Mononuclear cell (primary cell): Measurements from ENCODE around the gene ITK. TPM values are rescaled to one million over a fixed set of nuclear protein-coding genes. Genes with fewer than 3 reads are reported as not detected.

Experiments
- H3K27me3 ChIP-seq: 2 replicates; pipeline ENCODE4 v1.6.0; 2011; ENCODE audit warnings: low read length, control low read depth; ENCODE audit not compliant: insufficient read depth
- H3K4me1 ChIP-seq: 2 replicates; pipeline ENCODE4 v1.5.1; 2011; ENCODE audit warnings: mild to moderate bottlenecking, low read length, control low read depth; ENCODE audit not compliant: insufficient read depth
- H3K4me3 ChIP-seq: 2 replicates; pipeline ENCODE4 v1.5.1; 2011; ENCODE audit warnings: mild to moderate bottlenecking, low read length, moderate library complexity
- H3K9me3 ChIP-seq: 2 replicates; pipeline ENCODE4 v1.5.1; 2011; ENCODE audit warnings: low read depth, mild to moderate bottlenecking, control low read depth, low read length
- total RNA-seq: library from RNA; depleted of rRNA; stranded (reverse); fragments of >200 nt; gene quantifications from one replicate; pipeline ENCODE4 v1.2.3, GENCODE V29; 2012

Gene ITK
- 209 TPM for total RNA-seq

- peaks cover 15% of the 10 kb centered on the region for H3K4me1 ChIP-seq
- H3K27me3 ChIP-seq = no peaks in the 10 kb centered on the region
- H3K4me3 ChIP-seq = peak within 1 kb of the TSS; percentile 58
Measured at GRCh38 chr5:157180374-157181264, at the start of gene ITK. Gene ITK (plus strand): TSS chr5:157180840. CDS start chr5:157180978, 138 bp downstream.

GRCh38 chr5:157130925-157131324 is 49.7 kb upstream of the ITK start:
- Histone ChIP-seq H3K9me3 (no peaks in the 10 kb centered on the region), H3K4me1 (peaks cover 13% of the 10 kb centered on the region), H3K4me3 (no peak overlapping the region), H3K27me3 (no peaks in the 10 kb centered on the region)

More at GRCh38 chr5:157180374-157181264, at the start of gene ITK:
- H3K9me3 ChIP-seq = no peaks in the 10 kb centered on the region

GRCh38 chr5:157132281-157132612 is 48.4 kb upstream of the ITK start:
- Histone ChIP-seq H3K4me1 (peaks cover 13% of the 10 kb centered on the region), H3K27me3 (no peaks in the 10 kb centered on the region), H3K4me3 (no peak overlapping the region), H3K9me3 (no peaks in the 10 kb centered on the region)

GRCh38 chr5:157137691-157138090 is 42.9 kb upstream of the ITK start:
- Histone ChIP-seq H3K4me1 (peaks cover 14% of the 10 kb centered on the region), H3K9me3 (no peaks in the 10 kb centered on the region), H3K27me3 (no peaks in the 10 kb centered on the region), H3K4me3 (no peak overlapping the region)

GRCh38 chr5:157142317-157143126 is 38.1 kb upstream of the ITK start, which contains the start of gene MED7:
Gene MED7 (minus strand): TSS chr5:157142865. CDS start chr5:157139431, 3,434 bp downstream.
- H3K4me3 ChIP-seq = peak within 1 kb of the TSS; percentile 99
- H3K4me1 ChIP-seq = peaks cover 22% of the 10 kb centered on the region
- no peaks in the 10 kb centered on the region for H3K27me3 ChIP-seq
- no peaks in the 10 kb centered on the region for H3K9me3 ChIP-seq

- Histone ChIP-seq H3K4me1 (peaks cover 22% of the 10 kb centered on the region), H3K9me3 (no peaks in the 10 kb centered on the region), H3K27me3 (no peaks in the 10 kb centered on the region), H3K4me3 (peak overlapping the region; percentile 99)
Measured at GRCh38 chr5:157143127-157143971, 37.3 kb upstream of the ITK start.

GRCh38 chr5:157148734-157149615 is 31.7 kb upstream of the ITK start:
- Histone ChIP-seq H3K9me3 (no peaks in the 10 kb centered on the region), H3K27me3 (no peaks in the 10 kb centered on the region), H3K4me3 (no peak overlapping the region), H3K4me1 (peaks cover 19% of the 10 kb centered on the region)

- Histone ChIP-seq H3K27me3 (no peaks in the 10 kb centered on the region), H3K4me1 (peaks cover 21% of the 10 kb centered on the region), H3K4me3 (no peak overlapping the region), H3K9me3 (no peaks in the 10 kb centered on the region)
Measured at GRCh38 chr5:157150995-157151394, 29.6 kb upstream of the ITK start.

GRCh38 chr5:157155297-157155696 is 25.3 kb upstream of the ITK start:
- H3K9me3 ChIP-seq = no peaks in the 10 kb centered on the region
- no peak overlapping the region for H3K4me3 ChIP-seq
- peaks cover 25% of the 10 kb centered on the region for H3K4me1 ChIP-seq
- no peaks in the 10 kb centered on the region for H3K27me3 ChIP-seq

GRCh38 chr5:157157293-157157891 is 23.2 kb upstream of the ITK start:
- no peaks in the 10 kb centered on the region for H3K27me3 ChIP-seq
- peaks cover 21% of the 10 kb centered on the region for H3K4me1 ChIP-seq
- no peak overlapping the region for H3K4me3 ChIP-seq
- H3K9me3 ChIP-seq = no peaks in the 10 kb centered on the region

GRCh38 chr5:157159209-157159751 is 21.4 kb upstream of the ITK start:
- no peak overlapping the region for H3K4me3 ChIP-seq
- no peaks in the 10 kb centered on the region for H3K27me3 ChIP-seq
- no peaks in the 10 kb centered on the region for H3K9me3 ChIP-seq
- peaks cover 16% of the 10 kb centered on the region for H3K4me1 ChIP-seq

GRCh38 chr5:157160001-157160400 is 20.6 kb upstream of the ITK start:
- H3K27me3 ChIP-seq = no peaks in the 10 kb centered on the region
- H3K9me3 ChIP-seq = no peaks in the 10 kb centered on the region
- no peak overlapping the region for H3K4me3 ChIP-seq
- peaks cover 13% of the 10 kb centered on the region for H3K4me1 ChIP-seq

GRCh38 chr5:157161996-157162395 is 18.6 kb upstream of the ITK start:
- H3K9me3 ChIP-seq = no peaks in the 10 kb centered on the region

More at GRCh38 chr5:157161996-157162395, 18.6 kb upstream of the ITK start:
- Histone ChIP-seq H3K4me1 (peaks cover 22% of the 10 kb centered on the region), H3K27me3 (no peaks in the 10 kb centered on the region), H3K4me3 (no peak overlapping the region)
